CD4-positive, alpha-beta T cell treated with Interleukin-15 for 4 hours (primary cell): Measurements from ENCODE around the gene EMID1.

Experiments used
- DNase-seq: peaks from one replicate; pipeline ENCODE4 v3.0.0-alpha.2; 2020; ENCODE audit warnings: low spot score

Gene EMID1

GRCh38 chr22:29260601-29261315, 55.1 kb downstream of the EMID1 start:
- no peak for DNase-seq

- no peak for DNase-seq
Measured at GRCh38 chr22:29263791-29264276, 58.1 kb downstream of the EMID1 start.

DNA sequence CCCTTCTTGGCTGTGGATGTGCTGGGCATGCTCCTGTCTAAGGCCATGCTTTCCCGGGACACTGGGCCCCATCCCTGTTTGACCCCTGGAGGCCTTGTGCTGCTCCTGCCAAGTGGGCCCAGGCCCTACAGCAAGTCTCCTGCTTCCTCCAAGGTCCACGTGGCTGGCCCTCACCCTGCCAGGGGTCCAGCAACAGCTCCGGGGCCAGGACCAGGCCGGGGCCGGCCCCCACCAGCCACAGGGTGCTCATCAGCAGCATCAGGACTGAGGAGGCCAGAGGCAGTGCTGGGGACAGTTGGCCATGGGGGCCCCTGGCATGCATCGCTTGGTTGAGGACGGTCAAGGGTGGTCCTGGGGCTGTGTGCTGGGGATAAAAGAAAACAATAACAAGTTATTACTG, 59.6 kb downstream of the EMID1 start:
- no peak for DNase-seq

- DNase-seq: no peak
Measured at GRCh38 chr22:29265929-29266328, 60.2 kb downstream of the EMID1 start.

- DNase-seq: no peak
Measured at GRCh38 chr22:29266564-29267461, 61.1 kb downstream of the EMID1 start.

DNA sequence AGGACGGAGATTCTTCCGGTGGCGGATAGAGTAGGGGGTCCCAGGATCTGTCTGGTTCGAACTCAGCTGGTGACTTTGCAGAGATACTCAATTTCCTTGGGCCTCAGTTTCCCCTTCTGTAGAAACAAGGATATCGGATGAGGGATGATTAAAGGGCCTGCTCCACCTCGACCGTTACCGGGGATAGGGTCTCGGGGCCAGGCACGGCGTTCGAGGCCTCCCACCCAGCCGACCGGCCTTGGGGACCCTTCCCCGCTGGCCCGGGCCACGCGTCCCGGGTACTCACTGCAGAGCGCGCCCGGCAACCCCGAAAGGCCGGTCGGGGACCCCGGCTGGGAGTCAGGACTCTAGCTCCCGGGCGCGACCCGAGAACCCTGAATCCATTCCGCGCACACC, 61.8 kb downstream of the EMID1 start:
- DNase-seq: no peak

GRCh38 chr22:29267858-29268510, 62.3 kb downstream of the EMID1 start, which contains the start of the genes EWSR1 and RHBDD3:
EWSR1 (plus strand) TSS chr22:29268268; CDS start chr22:29268337, 69 bp downstream.
RHBDD3 (minus strand) TSS chr22:29267981; CDS start chr22:29265626, 2,355 bp downstream.
- DNase-seq: peak; percentile 98

DNA sequence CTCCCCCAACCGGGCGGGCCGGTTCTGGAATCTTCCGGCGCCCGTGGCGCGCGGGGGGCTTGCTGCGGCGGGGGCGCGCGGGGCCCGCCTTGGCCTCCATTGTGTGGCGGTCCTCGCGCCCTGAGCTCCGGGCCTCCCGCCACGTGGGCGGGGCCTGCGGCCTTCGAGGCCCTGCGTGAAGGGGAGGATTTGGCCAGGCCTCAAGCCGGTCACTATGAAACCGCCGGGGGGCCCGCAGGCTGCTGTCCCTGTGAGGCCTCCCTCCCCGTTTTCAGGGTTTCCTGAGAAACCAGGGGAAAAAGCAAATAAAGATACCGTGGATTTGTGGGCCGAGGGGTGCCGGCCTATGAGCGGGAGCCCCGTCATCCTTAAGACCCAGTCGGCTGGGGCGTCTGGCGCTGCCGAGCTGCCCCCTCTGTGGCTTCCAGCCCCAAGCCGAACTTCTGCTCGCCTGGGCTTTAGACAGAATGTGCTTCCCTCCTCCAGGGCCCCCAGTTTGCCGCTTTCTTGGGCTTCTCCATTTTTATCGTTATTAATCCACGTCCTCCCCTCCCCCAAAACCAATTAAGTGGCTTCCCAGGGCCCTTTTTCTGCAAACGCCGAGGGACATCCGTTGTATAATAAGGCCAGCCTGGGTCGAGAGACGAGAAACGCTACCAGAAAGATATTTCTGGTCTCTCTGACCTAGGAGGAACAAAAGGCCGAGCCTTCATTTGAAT, 63.0 kb downstream of the EMID1 start:
- DNase-seq: peak; percentile 20

DNA sequence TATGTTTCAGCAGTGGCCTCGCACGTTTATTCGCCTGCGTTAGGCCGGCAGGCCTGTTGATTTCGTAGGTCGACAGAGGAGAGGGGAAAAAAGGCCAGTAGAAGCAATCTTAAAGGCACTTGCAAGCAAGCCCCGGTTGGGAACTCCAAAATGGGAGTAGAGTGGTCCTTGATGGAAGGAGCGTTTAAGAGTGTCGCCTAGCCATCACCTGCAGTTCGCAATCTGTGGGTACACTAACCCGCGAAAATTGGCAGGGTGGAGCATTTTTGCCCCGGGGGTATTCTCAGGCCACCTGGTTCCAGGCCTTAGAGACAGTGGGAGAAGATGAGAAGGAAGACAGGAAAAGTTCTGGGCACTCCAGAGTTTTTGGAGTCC, 63.5 kb downstream of the EMID1 start:
- no peak for DNase-seq

DNA sequence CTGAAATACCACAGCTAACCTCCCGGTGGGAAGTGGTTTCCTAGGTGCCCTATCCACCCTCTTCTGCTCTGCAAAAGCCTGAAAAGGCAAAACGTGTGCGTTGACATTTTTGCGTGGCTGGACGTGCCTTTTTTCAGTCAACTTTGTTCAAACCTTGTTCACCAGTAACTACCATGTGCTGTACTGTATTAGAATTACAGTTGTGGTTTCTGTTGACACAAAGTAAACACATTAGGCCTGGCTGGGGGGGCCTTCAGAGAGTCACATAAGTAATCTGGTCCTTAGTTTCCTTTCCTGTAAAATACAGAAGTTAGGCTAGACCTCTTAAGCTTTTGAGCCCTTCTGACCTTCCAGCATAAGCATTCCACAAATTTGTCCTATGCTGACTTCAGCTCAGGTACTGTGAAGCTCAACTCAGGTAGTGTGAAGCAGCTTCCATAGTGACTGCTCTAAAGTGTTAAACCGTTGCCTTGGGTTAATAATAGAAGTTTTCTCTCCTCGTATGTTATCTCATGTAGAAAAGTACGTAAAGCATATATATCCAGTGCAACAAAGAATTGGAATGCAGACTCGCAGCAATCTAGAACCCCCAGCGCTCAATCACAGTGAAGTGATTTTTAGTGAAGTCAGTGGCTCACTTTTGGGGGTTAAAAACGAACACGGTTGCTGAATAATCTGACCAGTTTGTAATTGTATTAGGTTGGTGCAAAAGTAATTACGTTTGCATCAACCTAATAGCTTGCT, 64.2 kb downstream of the EMID1 start:
- no peak for DNase-seq

GRCh38 chr22:29270475-29271271, 65.0 kb downstream of the EMID1 start:
- no peak for DNase-seq

- no peak for DNase-seq
Measured at GRCh38 chr22:29272624-29273023, 66.9 kb downstream of the EMID1 start.

GRCh38 chr22:29275167-29275566, 69.5 kb downstream of the EMID1 start:
- no peak for DNase-seq

DNA sequence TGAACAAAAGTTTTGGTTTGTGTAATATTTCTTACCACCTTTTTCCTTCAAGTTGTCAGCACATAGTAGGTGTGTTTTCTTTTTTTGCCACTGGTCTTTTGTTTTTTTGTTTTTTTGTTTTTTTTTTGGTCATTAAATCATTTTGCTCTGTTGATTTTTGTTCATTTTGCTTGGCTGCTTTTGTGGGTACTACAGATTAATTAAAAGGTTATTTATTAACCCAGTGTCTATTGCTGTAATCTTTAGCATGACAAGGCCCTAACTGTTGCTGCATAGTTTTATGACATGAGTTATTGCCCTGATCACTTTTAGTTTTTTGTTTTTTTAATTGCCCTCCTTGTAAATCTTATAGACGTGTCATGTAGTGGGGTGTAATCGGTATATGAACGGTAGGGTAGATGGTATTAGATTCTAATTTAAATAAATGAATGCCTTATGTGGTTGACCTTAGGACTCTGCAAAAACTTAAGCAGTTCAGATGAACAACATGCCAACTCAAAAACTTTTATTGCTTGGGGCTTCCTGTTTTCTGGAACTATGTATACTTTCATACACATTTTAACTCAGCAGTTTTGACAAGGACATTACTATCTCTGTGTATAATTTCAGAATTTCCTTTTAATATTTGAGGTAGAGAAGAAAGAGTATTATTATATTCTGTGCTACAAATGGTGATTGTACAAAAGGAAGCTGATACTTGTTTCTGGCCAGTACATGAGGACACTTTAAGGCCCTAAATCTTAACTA, 70.3 kb downstream of the EMID1 start:
- DNase-seq: no peak

GRCh38 chr22:29277927-29278326, 72.2 kb downstream of the EMID1 start:
- DNase-seq: no peak

DNA sequence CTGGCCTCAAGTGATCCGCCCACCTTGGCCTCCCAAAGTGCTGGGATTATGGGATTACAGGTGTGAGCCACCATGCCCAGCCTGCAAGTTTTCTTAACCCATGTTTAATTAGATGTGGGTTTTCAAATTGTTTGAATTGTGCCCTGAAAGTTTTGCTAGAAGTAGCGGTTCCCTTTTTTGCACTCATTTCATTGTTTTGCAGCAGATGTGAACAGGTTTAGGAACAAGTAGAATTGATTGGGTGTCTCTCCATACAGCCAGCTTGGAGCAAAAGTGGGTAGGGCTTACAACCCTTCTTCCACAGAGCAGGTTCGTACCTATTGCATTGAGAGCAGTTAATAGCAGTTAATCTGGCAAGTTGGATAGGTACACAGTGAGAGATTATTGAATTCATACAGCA, 78.5 kb downstream of the EMID1 start:
- no peak for DNase-seq

DNA sequence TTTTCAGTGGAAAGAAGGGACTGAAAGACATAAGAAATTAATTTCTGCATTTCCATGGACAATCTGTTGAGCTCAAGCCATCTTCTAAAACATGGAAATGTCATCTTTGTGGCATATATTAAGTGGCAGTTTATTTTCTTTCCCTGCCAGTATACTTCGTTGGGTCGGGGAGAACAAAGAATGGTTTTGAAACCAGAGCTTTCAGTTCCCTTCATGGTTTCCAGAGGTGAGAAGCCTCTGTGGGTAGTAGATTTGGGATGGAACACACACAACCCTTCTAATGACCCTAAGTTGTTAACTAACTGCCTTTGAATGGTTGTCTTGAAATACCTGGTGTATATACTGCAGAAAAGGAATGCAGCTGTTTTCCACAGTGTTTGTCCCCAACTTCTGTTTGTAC, 83.1 kb downstream of the EMID1 start:
- DNase-seq: no peak

DNA sequence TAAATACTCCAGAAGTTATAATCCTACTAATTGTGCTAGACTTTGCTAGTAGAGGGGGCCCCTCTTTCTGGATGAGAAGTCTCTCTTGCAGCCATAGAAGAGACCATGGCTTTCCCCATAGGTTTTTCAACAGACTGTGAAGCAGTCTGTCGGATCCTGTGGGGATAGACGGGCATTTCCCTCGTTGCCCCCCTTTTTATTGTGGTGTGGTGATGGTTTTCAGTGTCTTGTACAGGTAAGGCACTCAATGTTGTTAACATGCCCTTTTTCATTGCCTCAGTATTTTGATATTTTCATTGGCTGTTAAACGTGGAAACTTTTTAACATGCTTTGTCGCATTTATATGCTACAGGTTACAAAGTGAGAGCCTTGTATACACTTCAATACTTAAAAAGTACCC, 84.4 kb downstream of the EMID1 start:
- DNase-seq: no peak

DNA sequence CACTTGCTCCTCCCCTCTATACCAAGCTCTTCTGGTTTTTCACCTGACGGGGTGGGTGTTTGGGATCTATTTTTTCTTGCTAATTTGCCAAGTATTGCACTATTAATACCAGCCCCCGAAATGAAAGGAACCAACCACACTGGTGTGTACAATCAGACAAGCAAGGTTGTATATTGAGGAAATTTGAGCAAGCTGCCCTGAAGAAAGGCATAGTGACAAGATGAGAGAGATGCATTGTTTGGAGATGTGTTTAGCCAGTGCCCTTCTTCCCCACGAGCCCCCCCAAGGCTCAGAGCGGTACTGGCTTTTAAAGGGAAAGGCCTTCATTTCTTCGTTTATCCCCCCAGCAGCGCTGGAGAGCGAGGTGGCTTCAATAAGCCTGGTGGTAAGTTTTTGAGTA, 85.5 kb downstream of the EMID1 start:
- DNase-seq: no peak

GRCh38 chr22:29292379-29292778, 86.7 kb downstream of the EMID1 start:
- no peak for DNase-seq
